ENCODE results near the gene EML5.

- TF ChIP-seq, protein P1, sequence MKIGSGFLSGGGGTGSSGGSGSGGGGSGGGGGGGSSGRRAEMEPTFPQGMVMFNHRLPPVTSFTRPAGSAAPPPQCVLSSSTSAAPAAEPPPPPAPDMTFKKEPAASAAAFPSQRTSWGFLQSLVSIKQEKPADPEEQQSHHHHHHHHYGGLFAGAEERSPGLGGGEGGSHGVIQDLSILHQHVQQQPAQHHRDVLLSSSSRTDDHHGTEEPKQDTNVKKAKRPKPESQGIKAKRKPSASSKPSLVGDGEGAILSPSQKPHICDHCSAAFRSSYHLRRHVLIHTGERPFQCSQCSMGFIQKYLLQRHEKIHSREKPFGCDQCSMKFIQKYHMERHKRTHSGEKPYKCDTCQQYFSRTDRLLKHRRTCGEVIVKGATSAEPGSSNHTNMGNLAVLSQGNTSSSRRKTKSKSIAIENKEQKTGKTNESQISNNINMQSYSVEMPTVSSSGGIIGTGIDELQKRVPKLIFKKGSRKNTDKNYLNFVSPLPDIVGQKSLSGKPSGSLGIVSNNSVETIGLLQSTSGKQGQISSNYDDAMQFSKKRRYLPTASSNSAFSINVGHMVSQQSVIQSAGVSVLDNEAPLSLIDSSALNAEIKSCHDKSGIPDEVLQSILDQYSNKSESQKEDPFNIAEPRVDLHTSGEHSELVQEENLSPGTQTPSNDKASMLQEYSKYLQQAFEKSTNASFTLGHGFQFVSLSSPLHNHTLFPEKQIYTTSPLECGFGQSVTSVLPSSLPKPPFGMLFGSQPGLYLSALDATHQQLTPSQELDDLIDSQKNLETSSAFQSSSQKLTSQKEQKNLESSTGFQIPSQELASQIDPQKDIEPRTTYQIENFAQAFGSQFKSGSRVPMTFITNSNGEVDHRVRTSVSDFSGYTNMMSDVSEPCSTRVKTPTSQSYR (CRISPR knock-in tag; IDR thresholded peaks at IDR 0.05), result no peak
- TF ChIP-seq, protein P2, sequence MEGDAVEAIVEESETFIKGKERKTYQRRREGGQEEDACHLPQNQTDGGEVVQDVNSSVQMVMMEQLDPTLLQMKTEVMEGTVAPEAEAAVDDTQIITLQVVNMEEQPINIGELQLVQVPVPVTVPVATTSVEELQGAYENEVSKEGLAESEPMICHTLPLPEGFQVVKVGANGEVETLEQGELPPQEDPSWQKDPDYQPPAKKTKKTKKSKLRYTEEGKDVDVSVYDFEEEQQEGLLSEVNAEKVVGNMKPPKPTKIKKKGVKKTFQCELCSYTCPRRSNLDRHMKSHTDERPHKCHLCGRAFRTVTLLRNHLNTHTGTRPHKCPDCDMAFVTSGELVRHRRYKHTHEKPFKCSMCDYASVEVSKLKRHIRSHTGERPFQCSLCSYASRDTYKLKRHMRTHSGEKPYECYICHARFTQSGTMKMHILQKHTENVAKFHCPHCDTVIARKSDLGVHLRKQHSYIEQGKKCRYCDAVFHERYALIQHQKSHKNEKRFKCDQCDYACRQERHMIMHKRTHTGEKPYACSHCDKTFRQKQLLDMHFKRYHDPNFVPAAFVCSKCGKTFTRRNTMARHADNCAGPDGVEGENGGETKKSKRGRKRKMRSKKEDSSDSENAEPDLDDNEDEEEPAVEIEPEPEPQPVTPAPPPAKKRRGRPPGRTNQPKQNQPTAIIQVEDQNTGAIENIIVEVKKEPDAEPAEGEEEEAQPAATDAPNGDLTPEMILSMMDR (IDR thresholded peaks at IDR 0.05), result no peak
- TF ChIP-seq USF2 (CRISPR knock-in tag; IDR thresholded peaks at IDR 0.05), result no peak
- TF ChIP-seq NR1H2 (CRISPR knock-in tag; IDR thresholded peaks at IDR 0.05), result no peak
- TF ChIP-seq ZNF263 (CRISPR knock-in tag; IDR thresholded peaks at IDR 0.05; ENCODE audit: low read depth), result no peak
- no peak for TF ChIP-seq NFYB (CRISPR knock-in tag; conservative IDR thresholded peaks at IDR 0.05; ENCODE audit: low read depth)
- TF ChIP-seq AFF4 (CRISPR knock-in tag; IDR thresholded peaks at IDR 0.05; ENCODE audit: borderline replicate concordance), result no peak
- TF ChIP-seq, protein P3, sequence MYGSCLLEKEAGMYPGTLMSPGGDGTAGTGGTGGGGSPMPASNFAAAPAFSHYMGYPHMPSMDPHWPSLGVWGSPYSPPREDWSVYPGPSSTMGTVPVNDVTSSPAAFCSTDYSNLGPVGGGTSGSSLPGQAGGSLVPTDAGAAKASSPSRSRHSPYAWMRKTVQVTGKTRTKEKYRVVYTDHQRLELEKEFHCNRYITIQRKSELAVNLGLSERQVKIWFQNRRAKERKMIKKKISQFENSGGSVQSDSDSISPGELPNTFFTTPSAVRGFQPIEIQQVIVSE (CRISPR knock-in tag; IDR thresholded peaks at IDR 0.05; ENCODE audit: borderline replicate concordance), result no peak
Measured at GRCh38 chr14:88749139-88749538, 43.6 kb downstream of the EML5 start.
